ENCODE measurements around the gene CCDC77. TPM values are rescaled to one million over a fixed set of nuclear protein-coding genes. Genes with fewer than 3 reads are reported as not detected.

Gene CCDC77
- total RNA-seq, 4 donors from 2014 or later, result 10.2 to 20.3 (median 12.3) TPM

DNA sequence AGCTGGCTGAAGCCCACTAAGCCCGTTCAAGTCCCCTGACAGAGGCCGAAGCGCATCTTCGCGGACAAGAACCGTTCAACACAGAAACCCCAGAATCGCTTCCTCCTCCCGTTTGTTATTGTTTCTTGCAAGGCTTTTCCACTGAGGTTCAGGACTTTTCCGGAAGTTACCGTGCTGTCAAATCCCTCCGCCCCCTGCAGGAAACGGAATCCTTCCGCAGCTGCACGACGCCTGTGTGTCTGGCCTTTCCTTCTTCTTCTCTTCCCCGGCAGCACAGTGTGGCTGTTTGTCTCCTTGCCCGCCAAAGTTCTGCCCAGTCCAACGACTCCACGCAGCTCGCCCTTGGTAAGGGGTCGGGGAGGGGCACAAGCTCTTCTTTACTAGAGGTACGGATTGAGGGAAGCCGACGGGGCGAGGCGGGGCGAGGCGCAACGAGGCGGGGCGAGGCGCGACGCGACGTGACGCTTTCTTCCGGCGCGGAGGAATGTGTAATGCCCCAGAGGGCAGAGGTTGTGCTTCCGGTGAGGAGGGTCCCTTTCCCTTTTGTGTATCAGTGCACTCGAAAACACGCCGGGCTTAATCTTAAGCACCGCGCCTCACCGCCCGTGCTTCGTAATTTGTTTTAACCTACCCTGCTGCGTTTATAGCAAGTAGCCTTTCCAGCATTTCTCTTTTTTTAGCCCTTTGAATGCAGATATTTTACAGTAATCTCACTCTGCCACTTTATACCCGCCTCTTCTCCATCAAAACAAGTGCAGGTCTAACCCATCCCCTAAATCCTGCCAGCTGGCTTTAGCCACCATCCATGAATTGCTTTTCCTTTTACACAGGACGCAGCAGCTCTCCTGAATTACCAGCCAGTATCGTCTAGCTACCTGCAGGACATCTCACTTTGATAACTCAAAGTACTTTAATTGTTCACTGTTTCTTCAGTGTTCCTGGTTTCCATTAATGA lies 12.0 kb upstream of the CCDC77 start, which contains the start of gene KDM5A:
KDM5A (minus strand) TSS at position 179 of the 955 bp plus-strand sequence. CDS start 229 bp downstream, outside the sequence.
- intact Hi-C loops (cut with DNase I), result no loop called here
- H3K9me3 ChIP-seq, result no peaks in the 10 kb centered on the region
- H3K27me3 ChIP-seq, result no peaks in the 10 kb centered on the region
- peak; percentile 87 to 89 for DNase-seq
- TF ChIP-seq, protein P1, sequence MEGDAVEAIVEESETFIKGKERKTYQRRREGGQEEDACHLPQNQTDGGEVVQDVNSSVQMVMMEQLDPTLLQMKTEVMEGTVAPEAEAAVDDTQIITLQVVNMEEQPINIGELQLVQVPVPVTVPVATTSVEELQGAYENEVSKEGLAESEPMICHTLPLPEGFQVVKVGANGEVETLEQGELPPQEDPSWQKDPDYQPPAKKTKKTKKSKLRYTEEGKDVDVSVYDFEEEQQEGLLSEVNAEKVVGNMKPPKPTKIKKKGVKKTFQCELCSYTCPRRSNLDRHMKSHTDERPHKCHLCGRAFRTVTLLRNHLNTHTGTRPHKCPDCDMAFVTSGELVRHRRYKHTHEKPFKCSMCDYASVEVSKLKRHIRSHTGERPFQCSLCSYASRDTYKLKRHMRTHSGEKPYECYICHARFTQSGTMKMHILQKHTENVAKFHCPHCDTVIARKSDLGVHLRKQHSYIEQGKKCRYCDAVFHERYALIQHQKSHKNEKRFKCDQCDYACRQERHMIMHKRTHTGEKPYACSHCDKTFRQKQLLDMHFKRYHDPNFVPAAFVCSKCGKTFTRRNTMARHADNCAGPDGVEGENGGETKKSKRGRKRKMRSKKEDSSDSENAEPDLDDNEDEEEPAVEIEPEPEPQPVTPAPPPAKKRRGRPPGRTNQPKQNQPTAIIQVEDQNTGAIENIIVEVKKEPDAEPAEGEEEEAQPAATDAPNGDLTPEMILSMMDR (IDR thresholded peaks at IDR 0.05), result no peak
- TF ChIP-seq POLR2A (IDR thresholded peaks at IDR 0.05), result peak in 1 of 2 donors; percentile 61
- H3K36me3 ChIP-seq, result peaks cover 0 to 1% of the 10 kb centered on the region in 2 donors
- peaks cover 18 to 28% of the 10 kb centered on the region in 2 donors for H3K4me1 ChIP-seq
- H3K27ac ChIP-seq, result peak within 1 kb of the TSS; percentile 92 to 97 (median 94)
- H3K4me3 ChIP-seq (replicated peaks in 1 of 3), result peak within 1 kb of the TSS; percentile 30 to 84 (median 82)
- 2% methylated on average over 43 to 50 of the region's 53 CpGs for WGBS, 2 donors

DNA sequence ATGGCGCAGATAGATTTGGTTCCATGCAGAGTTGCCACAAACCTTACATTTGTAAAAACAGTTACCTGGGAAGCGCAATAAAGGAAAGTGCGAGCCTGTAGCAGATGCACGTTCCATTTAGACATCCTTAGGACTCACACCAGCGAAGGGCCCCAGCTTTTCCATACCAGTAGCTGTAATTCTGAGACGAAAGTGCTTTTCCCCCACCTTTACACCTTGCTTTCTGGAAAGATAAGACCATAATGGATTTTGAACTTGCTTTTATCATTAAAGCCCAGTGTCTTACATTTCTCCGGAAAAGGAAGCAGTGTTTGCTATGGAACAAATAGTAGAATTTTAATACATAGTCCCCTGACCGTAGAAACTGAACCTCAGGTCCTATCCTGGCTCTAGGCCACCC lies 616 bp upstream of the CCDC77 start:
- intact Hi-C loops (cut with DNase I), result no loop called here
- Histone ChIP-seq H3K27me3 (no peaks in the 10 kb centered on the region), H3K27ac (no peak overlapping the region), H3K4me3 (replicated peaks in 1 of 3) (peak overlapping the region in 1 of 3 donors; percentile 46), H3K4me1 (peaks cover 2 to 6% of the 10 kb centered on the region in 2 donors), H3K36me3 (no peaks in the 10 kb centered on the region), H3K9me3 (no peaks in the 10 kb centered on the region)
- TF ChIP-seq POLR2A (IDR thresholded peaks at IDR 0.05), result no peak
- TF ChIP-seq, protein P1 (IDR thresholded peaks at IDR 0.05), result no peak
- no peak for DNase-seq
- WGBS, 2 donors, result 62 to 68% methylated on average over 8 of the region's 8 CpGs

GRCh38 chr12:402029-402389 lies 565 bp downstream of the CCDC77 start:
- peak overlapping the region in 2 of 3 donors; percentile 46 to 52 for H3K4me3 ChIP-seq (replicated peaks in 1 of 3)
- H3K27me3 ChIP-seq, result no peaks in the 10 kb centered on the region
- no peaks in the 10 kb centered on the region for H3K9me3 ChIP-seq
- no peak for TF ChIP-seq POLR2A (IDR thresholded peaks at IDR 0.05)
- TF ChIP-seq, protein P1 (IDR thresholded peaks at IDR 0.05), result no peak
- peaks cover 2 to 6% of the 10 kb centered on the region in 2 donors for H3K4me1 ChIP-seq
- H3K27ac ChIP-seq, result no peak overlapping the region
- 0 to 1% methylated on average over 8 of the region's 8 CpGs for WGBS, 2 donors
- intact Hi-C loops (cut with DNase I), result no loop called here
- H3K36me3 ChIP-seq, result no peaks in the 10 kb centered on the region
- DNase-seq, result no peak

DNA sequence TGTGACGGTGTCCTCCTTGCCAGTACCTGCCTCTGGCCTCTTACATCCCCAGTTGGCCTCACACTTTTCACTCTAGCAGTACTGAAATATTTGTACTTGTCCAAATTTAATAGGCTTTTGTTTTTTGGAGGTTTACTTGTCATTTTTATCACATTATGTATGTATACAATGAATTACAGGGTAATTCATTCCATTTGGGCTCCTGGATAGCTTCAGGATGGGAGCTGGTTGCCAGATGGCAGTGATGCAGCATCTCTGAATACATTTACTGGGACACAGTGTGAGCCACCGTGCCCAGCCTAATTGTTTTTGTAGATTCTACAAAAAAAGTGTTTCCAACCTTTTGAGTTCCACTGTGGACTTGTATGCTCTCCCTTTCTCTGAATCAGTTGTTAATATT lies 13.4 kb downstream of the CCDC77 start:
- H3K27me3 ChIP-seq, result no peaks in the 10 kb centered on the region
- H3K4me1 ChIP-seq, result no peaks in the 10 kb centered on the region
- H3K4me3 ChIP-seq (replicated peaks in 1 of 3), result no peak overlapping the region
- 78 to 87% methylated on average over 2 of the region's 2 CpGs for WGBS, 2 donors
- H3K36me3 ChIP-seq, result peaks cover 0 to 22% of the 10 kb centered on the region in 2 donors
- H3K27ac ChIP-seq, result no peak overlapping the region
- intact Hi-C loops (cut with DNase I), result no loop called here
- no peak for TF ChIP-seq POLR2A (IDR thresholded peaks at IDR 0.05)
- TF ChIP-seq, protein P1 (IDR thresholded peaks at IDR 0.05), result no peak
- DNase-seq, result no peak
- H3K9me3 ChIP-seq, result no peaks in the 10 kb centered on the region

- intact Hi-C loops (cut with DNase I), result no loop called here
- Histone ChIP-seq H3K4me1 (no peaks in the 10 kb centered on the region), H3K27me3 (no peaks in the 10 kb centered on the region), H3K27ac (no peak overlapping the region), H3K36me3 (peaks cover 0 to 15% of the 10 kb centered on the region in 2 donors), H3K9me3 (no peaks in the 10 kb centered on the region), H3K4me3 (replicated peaks in 1 of 3) (no peak overlapping the region)
- DNase-seq, result no peak
- TF ChIP-seq POLR2A (IDR thresholded peaks at IDR 0.05), result no peak
- TF ChIP-seq, protein P1 (IDR thresholded peaks at IDR 0.05), result no peak
- 96 to 98% methylated on average over 6 of the region's 6 CpGs for WGBS, 2 donors
Observed at GRCh38 chr12:418432-418831, 17.0 kb downstream of the CCDC77 start.

Data from thyroid gland (tissue), 4 donors.